Panc1 (cell line): ENCODE measurements around the gene WDR75.

Experiments used
- POLR2AphosphoS5 ChIP-seq: IDR thresholded peaks from 2 replicates; pipeline ENCODE4 v1.6.1; 2012; ENCODE audit warnings: mild to moderate bottlenecking, low read depth, low read length, moderate library complexity
- TF ChIP-seq, protein P1 (sequence below): fragments of 450-650 bp; IDR thresholded peaks from 2 replicates; pipeline ENCODE4 v1.5.1; 2017; ENCODE audit warnings: mild to moderate bottlenecking
- TF ChIP-seq, protein P2 (sequence below), 2 experiments: IDR thresholded peaks; 2 replicates each; pipeline ENCODE4 v1.6.1; 2011 to 2012; ENCODE audit warnings: low read depth in 2 of 2, control low read depth in 1 of 2, low read length in 1 of 2, mild to moderate bottlenecking in 1 of 2, moderate library complexity in 1 of 2; ENCODE audit not compliant: insufficient read depth in 1 of 2

DNA sequence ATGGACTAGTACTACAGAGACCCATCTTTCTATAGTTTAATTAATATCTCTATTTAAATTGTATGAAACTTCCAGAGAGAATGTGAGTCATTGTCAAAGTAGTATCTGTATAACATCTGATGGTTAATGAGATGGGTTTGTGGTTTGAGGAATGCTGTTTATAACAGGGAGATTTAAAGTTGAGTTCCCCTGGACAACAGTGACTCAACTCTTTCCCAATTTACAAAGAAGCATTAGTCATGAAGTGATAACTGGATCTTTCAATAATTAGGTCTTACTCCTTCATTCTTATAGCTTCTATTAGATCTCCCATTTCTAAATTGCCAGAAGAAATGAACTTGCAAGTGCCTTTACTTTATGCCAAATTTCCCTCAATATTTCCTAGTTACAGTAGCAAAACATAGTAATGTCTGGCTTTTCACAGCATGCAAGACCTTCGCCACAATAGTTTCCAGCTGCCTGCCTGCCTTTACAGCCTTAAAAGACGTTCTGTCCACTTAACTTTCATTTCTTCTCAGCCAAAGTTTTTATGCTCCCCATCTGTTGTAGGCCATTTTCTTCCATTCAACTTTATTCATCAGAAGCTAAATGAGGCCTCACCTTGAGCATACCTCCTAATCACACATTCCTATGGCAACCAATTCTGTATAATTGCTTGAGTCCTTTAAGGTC is 47.7 kb upstream of the WDR75 start:
- TF ChIP-seq, protein P1, sequence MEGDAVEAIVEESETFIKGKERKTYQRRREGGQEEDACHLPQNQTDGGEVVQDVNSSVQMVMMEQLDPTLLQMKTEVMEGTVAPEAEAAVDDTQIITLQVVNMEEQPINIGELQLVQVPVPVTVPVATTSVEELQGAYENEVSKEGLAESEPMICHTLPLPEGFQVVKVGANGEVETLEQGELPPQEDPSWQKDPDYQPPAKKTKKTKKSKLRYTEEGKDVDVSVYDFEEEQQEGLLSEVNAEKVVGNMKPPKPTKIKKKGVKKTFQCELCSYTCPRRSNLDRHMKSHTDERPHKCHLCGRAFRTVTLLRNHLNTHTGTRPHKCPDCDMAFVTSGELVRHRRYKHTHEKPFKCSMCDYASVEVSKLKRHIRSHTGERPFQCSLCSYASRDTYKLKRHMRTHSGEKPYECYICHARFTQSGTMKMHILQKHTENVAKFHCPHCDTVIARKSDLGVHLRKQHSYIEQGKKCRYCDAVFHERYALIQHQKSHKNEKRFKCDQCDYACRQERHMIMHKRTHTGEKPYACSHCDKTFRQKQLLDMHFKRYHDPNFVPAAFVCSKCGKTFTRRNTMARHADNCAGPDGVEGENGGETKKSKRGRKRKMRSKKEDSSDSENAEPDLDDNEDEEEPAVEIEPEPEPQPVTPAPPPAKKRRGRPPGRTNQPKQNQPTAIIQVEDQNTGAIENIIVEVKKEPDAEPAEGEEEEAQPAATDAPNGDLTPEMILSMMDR = no peak
- TF ChIP-seq, protein P2, sequence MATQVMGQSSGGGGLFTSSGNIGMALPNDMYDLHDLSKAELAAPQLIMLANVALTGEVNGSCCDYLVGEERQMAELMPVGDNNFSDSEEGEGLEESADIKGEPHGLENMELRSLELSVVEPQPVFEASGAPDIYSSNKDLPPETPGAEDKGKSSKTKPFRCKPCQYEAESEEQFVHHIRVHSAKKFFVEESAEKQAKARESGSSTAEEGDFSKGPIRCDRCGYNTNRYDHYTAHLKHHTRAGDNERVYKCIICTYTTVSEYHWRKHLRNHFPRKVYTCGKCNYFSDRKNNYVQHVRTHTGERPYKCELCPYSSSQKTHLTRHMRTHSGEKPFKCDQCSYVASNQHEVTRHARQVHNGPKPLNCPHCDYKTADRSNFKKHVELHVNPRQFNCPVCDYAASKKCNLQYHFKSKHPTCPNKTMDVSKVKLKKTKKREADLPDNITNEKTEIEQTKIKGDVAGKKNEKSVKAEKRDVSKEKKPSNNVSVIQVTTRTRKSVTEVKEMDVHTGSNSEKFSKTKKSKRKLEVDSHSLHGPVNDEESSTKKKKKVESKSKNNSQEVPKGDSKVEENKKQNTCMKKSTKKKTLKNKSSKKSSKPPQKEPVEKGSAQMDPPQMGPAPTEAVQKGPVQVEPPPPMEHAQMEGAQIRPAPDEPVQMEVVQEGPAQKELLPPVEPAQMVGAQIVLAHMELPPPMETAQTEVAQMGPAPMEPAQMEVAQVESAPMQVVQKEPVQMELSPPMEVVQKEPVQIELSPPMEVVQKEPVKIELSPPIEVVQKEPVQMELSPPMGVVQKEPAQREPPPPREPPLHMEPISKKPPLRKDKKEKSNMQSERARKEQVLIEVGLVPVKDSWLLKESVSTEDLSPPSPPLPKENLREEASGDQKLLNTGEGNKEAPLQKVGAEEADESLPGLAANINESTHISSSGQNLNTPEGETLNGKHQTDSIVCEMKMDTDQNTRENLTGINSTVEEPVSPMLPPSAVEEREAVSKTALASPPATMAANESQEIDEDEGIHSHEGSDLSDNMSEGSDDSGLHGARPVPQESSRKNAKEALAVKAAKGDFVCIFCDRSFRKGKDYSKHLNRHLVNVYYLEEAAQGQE (IDR thresholded peaks at IDR 0.05; ENCODE audit: insufficient read depth in 1 of 2, low read depth in 2 of 2, low read length in 1 of 2) = no peak
- no peak for TF ChIP-seq POLR2AphosphoS5
